A673 (cell line): ENCODE results near the gene MAPK8IP3. TPM values are rescaled to one million over a fixed set of nuclear protein-coding genes. Genes with fewer than 3 reads are reported as not detected.

Source experiments
- BruUV-seq: library from RNA; stranded (reverse); fragments of 400-500 nt; replicated peaks from 2 replicates; lab custom pipeline; 2021; lab: Mats Ljungman, UMichigan
- CTCF ChIA-PET: fragments of 300-600 bp; sonication (Branson Sonifier 250); formaldehyde crosslinking; loops from one replicate; lab custom pipeline; 2022; ENCODE audit warnings: antibody characterized with exemption; lab: Charles Lee
- POLR2A ChIA-PET: fragments of 300-600 bp; sonication (Branson Sonifier 250); formaldehyde crosslinking; loops from one replicate; lab custom pipeline; 2022; ENCODE audit warnings: antibody characterized with exemption; ENCODE audit not compliant: low non-redundant PET; lab: Charles Lee
- DNase-seq: peaks from one replicate; pipeline ENCODE4 v3.0.0-alpha.2; 2015; ENCODE audit warnings: low spot score
- H3K27ac ChIP-seq: fragments of 200-600 bp; sonication (generic); 2 replicates; pipeline ENCODE4 v1.5.1; 2016; ENCODE audit warnings: mixed run types, low read depth, mild to moderate bottlenecking, mixed read lengths, antibody characterized with exemption, low read length; ENCODE audit not compliant: poor library complexity, severe bottlenecking
- H3K27me3 ChIP-seq: fragments of 200-600 bp; sonication (generic); replicated peaks from 2 replicates; pipeline ENCODE4 v1.6.1; 2017; ENCODE audit warnings: mixed run types, low read depth, mild to moderate bottlenecking, mixed read lengths, antibody characterized with exemption, low read length; ENCODE audit not compliant: insufficient read depth, poor library complexity
- H3K36me3 ChIP-seq: fragments of 200-600 bp; sonication (generic); 2 replicates; pipeline ENCODE4 v1.6.1; 2016; ENCODE audit warnings: mixed run types, mild to moderate bottlenecking, mixed read lengths, antibody characterized with exemption, low read length; ENCODE audit not compliant: insufficient read depth, poor library complexity, severe bottlenecking
- H3K4me1 ChIP-seq: fragments of 200-600 bp; sonication (generic); 2 replicates; pipeline ENCODE4 v1.6.1; 2017; ENCODE audit warnings: mixed run types, mild to moderate bottlenecking, mixed read lengths, antibody characterized with exemption, low read length; ENCODE audit not compliant: insufficient read depth, poor library complexity, severe bottlenecking
- H3K4me3 ChIP-seq: fragments of 200-600 bp; sonication (generic); 2 replicates; pipeline ENCODE4 v1.5.1; 2016; ENCODE audit warnings: low read depth, mixed run types, mild to moderate bottlenecking, mixed read lengths, low read length; ENCODE audit not compliant: poor library complexity, severe bottlenecking
- H3K9me3 ChIP-seq: fragments of 200-600 bp; sonication (generic); 2 replicates; pipeline ENCODE4 v1.6.1; 2016; ENCODE audit warnings: mixed run types, low read depth, mild to moderate bottlenecking, mixed read lengths, antibody characterized with exemption, low read length; ENCODE audit not compliant: poor library complexity, severe bottlenecking
- CTCF ChIP-seq: fragments of 300-800, 200-600 bp; sonication (generic); conservative IDR thresholded peaks from 2 replicates; pipeline ENCODE4 v1.5.1; 2017; ENCODE audit warnings: low read depth, mild to moderate bottlenecking, antibody characterized with exemption, low read length, moderate library complexity, mixed read lengths
- EZH2 ChIP-seq: fragments of 200-600 bp; sonication (generic); IDR thresholded peaks from 2 replicates; pipeline ENCODE4 v1.6.1; 2017; ENCODE audit warnings: borderline replicate concordance, low read depth, mild to moderate bottlenecking, mixed read lengths, antibody characterized with exemption, low read length; ENCODE audit not compliant: poor library complexity, severe bottlenecking
- intact Hi-C: fragments of 100-400 bp; cut with micrococcal nuclease; formaldehyde crosslinking; loops from one replicate; pipeline ENCODE4 v1.10.0; 2022; ENCODE audit not compliant: unreplicated experiment
- microRNA-seq: library from miRNA; unstranded; fragments of <30 nt; microRNA quantifications from one replicate; pipeline ENCODE4 v1.2.0, GENCODE V29; 2021
- total RNA-seq: library from RNA; stranded (reverse); gene quantifications from 2 replicates; pipeline ENCODE4 v1.2.3, GENCODE V29; 2021

MAPK8IP3 gene
- total RNA-seq, 1 experiment from 2014 or later = 69.2 TPM

GRCh38 chr16:1818204-1818872 lies 112.3 kb downstream of the MAPK8IP3 start:
- no peak for TF ChIP-seq CTCF
- TF ChIP-seq EZH2 = no peak
- no peaks in the 10 kb centered on the region for H3K4me1 ChIP-seq
- H3K36me3 ChIP-seq = no peaks in the 10 kb centered on the region
- ChIA-PET POLR2A (no interaction called here), CTCF (no interaction called here)
- intact Hi-C loops = no loop called here
- no peaks in the 10 kb centered on the region for H3K9me3 ChIP-seq
- H3K27ac ChIP-seq = no peak overlapping the region
- no peak overlapping the region for H3K4me3 ChIP-seq
- no peaks in the 10 kb centered on the region for H3K27me3 ChIP-seq
- BruUV-seq = no TSS peak
- DNase-seq = no peak

GRCh38 chr16:1818873-1819525 lies 113.0 kb downstream of the MAPK8IP3 start:
- no TSS peak for BruUV-seq
- no peak for DNase-seq
- ChIA-PET POLR2A (no interaction called here), CTCF (no interaction called here)
- H3K27me3 ChIP-seq = no peaks in the 10 kb centered on the region
- no peak for TF ChIP-seq EZH2
- TF ChIP-seq CTCF = no peak
- H3K27ac ChIP-seq = no peak overlapping the region
- H3K4me3 ChIP-seq = no peak overlapping the region
- no peaks in the 10 kb centered on the region for H3K9me3 ChIP-seq
- no peaks in the 10 kb centered on the region for H3K4me1 ChIP-seq
- intact Hi-C loops = no loop called here
- no peaks in the 10 kb centered on the region for H3K36me3 ChIP-seq

- Histone ChIP-seq H3K4me1 (no peaks in the 10 kb centered on the region), H3K36me3 (no peaks in the 10 kb centered on the region), H3K9me3 (no peaks in the 10 kb centered on the region), H3K27me3 (no peaks in the 10 kb centered on the region), H3K27ac (no peak overlapping the region), H3K4me3 (no peak overlapping the region)
- BruUV-seq = no TSS peak
- POLR2A ChIA-PET = no interaction called here
- CTCF ChIA-PET = no interaction called here
- TF ChIP-seq EZH2 = no peak
- TF ChIP-seq CTCF = no peak
- DNase-seq = no peak
- intact Hi-C loops = loop anchor here (10.0 kb wide), 1 partner anchor 45 kb away; the partner anchor contains the start of genes EME2, MRPS34 and NME3
Observed at GRCh38 chr16:1819611-1820010, 113.6 kb downstream of the MAPK8IP3 start.

Small RNA genes lying within 50 kb of the gene (microRNA-seq; reads per million reads assigned to microRNA genes)
- 51.2 reads per million, percentile 57 among the genes with 10 or more reads in this experiment for gene MIR3177

Other genes with a start within 250 kb of the MAPK8IP3 start
- gene CLCN7, start 231.2 kb upstream of the MAPK8IP3 start, total RNA-seq = 82.2 and 89.3 TPM in 2 replicates
- gene PTX4, start 217.3 kb upstream of the MAPK8IP3 start, total RNA-seq = not detected in 2 replicates
- 62.9 and 67.0 TPM in 2 replicates for gene TELO2, start 212.8 kb upstream of the MAPK8IP3 start, total RNA-seq
- gene TMEM204, start 172.5 kb upstream of the MAPK8IP3 start, total RNA-seq = not detected in 2 replicates
- gene IFT140, start 94.1 kb upstream of the MAPK8IP3 start, total RNA-seq = 21.8 and 34.6 TPM in 2 replicates
- gene CRAMP1, start 93.8 kb upstream of the MAPK8IP3 start, total RNA-seq = 33.0 and 38.4 TPM in 2 replicates
- 197 and 200 TPM in 2 replicates for gene JPT2, start 27.9 kb upstream of the MAPK8IP3 start, total RNA-seq
- gene NME3, start 65.3 kb downstream of the MAPK8IP3 start, total RNA-seq = 35.3 and 40.8 TPM in 2 replicates
- 19.5 and 19.9 TPM in 2 replicates for gene EME2, start 66.6 kb downstream of the MAPK8IP3 start, total RNA-seq
- 247 and 250 TPM in 2 replicates for gene MRPS34, start 66.9 kb downstream of the MAPK8IP3 start, total RNA-seq
- gene SPSB3, start 76.4 kb downstream of the MAPK8IP3 start, total RNA-seq = 15.0 and 20.8 TPM in 2 replicates
- 76.0 and 76.6 TPM in 2 replicates for gene NUBP2, start 76.8 kb downstream of the MAPK8IP3 start, total RNA-seq
- gene IGFALS, start 87.5 kb downstream of the MAPK8IP3 start, total RNA-seq = not detected in 2 replicates
- 14.4 and 23.4 TPM in 2 replicates for gene HAGH, start 120.6 kb downstream of the MAPK8IP3 start, total RNA-seq
- gene FAHD1, start 121.0 kb downstream of the MAPK8IP3 start, total RNA-seq = 19.9 and 22.1 TPM in 2 replicates
- gene MEIOB, start 166.0 kb downstream of the MAPK8IP3 start, total RNA-seq = 0.48 and 0.62 TPM in 2 replicates
- gene HS3ST6, start 212.2 kb downstream of the MAPK8IP3 start, total RNA-seq = not detected in 2 replicates
- 17.7 and 23.4 TPM in 2 replicates for gene MSRB1, start 237.0 kb downstream of the MAPK8IP3 start, total RNA-seq
- not detected in 2 replicates for gene RPL3L, start 248.5 kb downstream of the MAPK8IP3 start, total RNA-seq